GM10266 (cell line): Measurements from ENCODE around the gene PRKCH.
"Not testable (repeated sequence)": the region's sequence is repeated elsewhere in the genome, so short reads cannot be mapped to it uniquely, and the experiment has no call there.

Experiments
- DNase-seq: peaks from one replicate; pipeline ENCODE4 v3.0.0; 2012; ENCODE audit errors: extremely low spot score
- TF ChIP-seq, protein P1 (sequence below): IDR thresholded peaks from 2 replicates; pipeline ENCODE4 v1.5.1; 2012; ENCODE audit warnings: mild to moderate bottlenecking, low read depth; ENCODE audit not compliant: control insufficient read depth, insufficient read depth; ENCODE audit errors: missing control alignments

The PRKCH gene

DNA sequence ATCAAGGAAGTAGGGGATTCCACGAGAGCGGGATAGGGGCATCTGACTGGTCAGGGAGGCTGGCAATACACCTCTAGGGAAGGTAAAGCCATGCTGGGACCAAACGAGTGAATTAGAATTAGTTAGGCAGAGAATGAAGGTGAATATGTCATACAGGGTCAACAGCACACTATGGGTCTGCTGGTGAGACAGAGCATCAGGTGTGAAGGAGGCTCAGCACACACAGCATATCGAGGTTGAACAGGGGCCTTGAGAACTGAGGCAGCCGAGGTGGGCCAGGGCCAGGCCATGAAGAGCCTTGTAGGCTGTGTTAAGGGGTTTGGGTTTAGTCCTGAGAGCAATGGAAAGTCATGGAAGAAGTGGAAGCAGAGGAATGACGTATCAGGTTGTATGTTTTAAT is 137.8 kb downstream of the PRKCH start:
- TF ChIP-seq, protein P1, sequence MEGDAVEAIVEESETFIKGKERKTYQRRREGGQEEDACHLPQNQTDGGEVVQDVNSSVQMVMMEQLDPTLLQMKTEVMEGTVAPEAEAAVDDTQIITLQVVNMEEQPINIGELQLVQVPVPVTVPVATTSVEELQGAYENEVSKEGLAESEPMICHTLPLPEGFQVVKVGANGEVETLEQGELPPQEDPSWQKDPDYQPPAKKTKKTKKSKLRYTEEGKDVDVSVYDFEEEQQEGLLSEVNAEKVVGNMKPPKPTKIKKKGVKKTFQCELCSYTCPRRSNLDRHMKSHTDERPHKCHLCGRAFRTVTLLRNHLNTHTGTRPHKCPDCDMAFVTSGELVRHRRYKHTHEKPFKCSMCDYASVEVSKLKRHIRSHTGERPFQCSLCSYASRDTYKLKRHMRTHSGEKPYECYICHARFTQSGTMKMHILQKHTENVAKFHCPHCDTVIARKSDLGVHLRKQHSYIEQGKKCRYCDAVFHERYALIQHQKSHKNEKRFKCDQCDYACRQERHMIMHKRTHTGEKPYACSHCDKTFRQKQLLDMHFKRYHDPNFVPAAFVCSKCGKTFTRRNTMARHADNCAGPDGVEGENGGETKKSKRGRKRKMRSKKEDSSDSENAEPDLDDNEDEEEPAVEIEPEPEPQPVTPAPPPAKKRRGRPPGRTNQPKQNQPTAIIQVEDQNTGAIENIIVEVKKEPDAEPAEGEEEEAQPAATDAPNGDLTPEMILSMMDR = no peak
- no peak for DNase-seq

GRCh38 chr14:61460063-61460462 is 138.7 kb downstream of the PRKCH start:
- TF ChIP-seq, protein P1 = no peak
- DNase-seq = no peak

- DNase-seq = no peak
- TF ChIP-seq, protein P1 = no peak
Measured at GRCh38 chr14:61460718-61461611, 139.6 kb downstream of the PRKCH start.

- DNase-seq = peak; percentile 25
- TF ChIP-seq, protein P1 = peak; percentile 56
Measured at GRCh38 chr14:61461808-61462275, 140.5 kb downstream of the PRKCH start.

GRCh38 chr14:61462566-61463193 is 141.3 kb downstream of the PRKCH start:
- TF ChIP-seq, protein P1 = no peak
- DNase-seq = no peak

GRCh38 chr14:61463664-61464285 is 142.4 kb downstream of the PRKCH start:
- TF ChIP-seq, protein P1 = no peak
- DNase-seq = no peak

DNA sequence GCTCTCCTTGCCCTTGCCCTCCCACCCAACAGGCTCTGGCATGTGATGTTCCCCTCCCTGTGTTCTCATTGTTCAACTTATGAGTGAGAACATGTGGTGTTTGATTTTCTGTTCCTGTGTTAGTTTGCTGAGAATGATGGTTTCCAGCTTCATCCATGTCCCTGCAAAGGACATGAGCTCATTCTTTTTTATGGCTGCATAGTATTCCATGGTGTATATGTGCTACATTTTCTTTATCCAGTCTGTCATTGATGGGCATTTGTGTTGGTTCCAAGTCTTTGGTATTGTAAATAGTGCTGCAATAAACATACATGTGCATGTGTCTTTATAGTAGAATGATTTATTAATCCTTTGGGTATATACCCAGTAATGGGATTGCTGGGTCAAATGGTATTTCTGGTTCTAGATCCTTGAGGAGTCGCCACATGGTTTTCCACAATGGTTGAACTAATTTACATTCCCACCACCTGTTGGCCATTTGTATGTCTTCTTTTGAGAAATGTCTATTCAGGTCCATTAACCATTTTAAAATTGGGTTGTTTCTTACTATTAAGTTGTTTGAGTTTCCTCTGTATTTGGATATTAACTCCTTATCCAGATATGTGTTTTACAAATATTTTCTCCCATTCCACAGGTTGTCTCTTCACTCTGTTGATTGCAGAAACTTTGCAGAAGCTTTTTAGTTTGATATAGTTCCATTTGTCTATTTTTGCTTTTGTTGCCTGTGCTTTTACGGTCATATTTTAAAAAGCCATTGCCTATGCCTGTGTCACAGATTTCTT is 143.4 kb downstream of the PRKCH start:
- DNase-seq = not testable (repeated sequence)
